HG02571 (cell line): ENCODE measurements around the gene NNMT.

Experiments
- ATAC-seq: cut with Tn5 transposase; IDR thresholded peaks from one replicate; pipeline ENCODE4 v1.9.1; 2021; ENCODE audit warnings: mild to moderate bottlenecking, moderate library complexity; ENCODE audit not compliant: unreplicated experiment

The NNMT gene

DNA sequence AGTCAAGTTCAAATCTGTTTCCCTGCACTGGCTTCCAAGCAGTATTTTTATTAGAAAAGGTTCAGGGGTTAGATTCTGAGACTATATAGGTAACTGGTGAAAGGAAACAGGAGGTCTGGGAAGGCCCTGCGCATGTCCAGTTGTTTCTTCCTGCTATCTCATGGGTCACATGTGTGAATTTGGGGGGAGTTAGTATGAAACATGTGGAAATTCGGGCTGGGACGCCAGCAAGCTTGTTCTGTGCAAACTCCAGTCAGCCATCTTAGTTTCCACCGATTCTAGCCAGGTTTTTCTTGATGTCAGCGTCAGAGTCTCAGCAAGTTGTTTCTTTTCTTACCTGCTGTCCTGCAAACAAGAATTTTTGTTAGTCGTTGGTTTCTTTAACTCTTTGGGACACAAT is 46.8 kb downstream of the NNMT start:
- ATAC-seq, result no peak

DNA sequence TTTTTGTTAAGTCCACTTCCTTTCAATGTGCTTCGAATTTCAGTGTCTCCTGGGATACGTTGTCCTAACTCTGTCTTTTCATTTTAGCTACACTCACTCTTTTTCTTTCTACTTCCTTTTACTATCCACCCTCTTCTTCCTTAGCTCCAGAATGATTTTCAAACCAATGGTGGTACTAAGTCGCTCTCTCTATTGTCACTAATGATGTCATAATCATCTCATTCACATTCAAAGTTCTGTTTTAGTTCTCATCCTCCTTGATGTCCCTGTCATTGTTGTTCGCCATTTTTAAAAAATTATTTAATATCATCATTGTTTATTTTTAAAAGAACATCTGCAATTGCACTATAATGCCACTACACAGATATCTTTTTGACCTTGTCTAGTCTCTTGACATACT is 47.3 kb downstream of the NNMT start:
- no peak for ATAC-seq

DNA sequence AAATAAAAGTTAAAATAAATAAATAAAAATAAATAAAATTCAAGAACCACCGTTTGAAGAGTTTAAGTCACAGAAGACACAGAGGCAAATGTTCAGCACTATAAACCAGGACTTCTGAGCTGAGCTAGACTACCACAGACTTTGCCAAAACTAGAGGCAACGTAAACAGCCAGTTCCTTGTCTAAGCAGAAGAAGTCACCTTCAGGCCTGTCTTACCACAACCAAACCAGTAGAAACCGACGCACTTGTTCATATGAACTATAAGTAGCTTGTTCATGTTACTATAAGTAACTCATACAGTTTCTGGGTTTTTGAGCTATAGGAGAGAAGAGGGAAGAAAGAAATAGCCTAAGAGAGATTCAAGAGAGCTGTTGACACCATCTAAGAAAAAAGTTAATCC is 48.3 kb downstream of the NNMT start:
- ATAC-seq, result no peak

DNA sequence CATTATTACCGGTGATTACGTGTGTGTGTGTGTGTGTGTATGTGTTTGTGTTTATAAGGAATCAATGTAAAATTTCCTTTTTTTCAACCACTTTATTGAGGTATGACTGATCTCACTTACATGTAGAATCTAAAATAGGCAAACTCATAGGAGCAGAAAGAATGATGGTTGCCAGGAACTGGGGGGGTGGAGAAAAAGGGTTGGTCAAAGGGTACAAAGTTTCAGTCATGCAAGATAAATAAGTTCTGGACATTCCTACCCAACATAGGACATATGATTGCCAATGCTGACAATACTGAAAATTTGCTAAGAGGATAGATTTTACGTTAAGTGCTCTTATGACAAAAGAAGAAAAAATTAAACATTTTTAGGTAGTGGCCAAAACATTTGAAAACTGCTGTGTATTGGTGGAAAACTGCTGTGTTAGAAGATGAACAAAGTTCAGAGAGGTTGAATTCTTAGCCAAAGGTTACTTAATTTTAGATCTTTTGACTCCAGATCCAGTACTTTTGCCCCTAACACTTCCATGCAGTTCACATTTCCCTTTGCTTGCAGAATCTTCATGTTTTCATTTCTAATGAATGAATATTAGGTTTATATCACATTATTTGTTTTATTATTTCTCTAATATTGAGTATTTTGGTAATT is 49.5 kb downstream of the NNMT start:
- no peak for ATAC-seq

DNA sequence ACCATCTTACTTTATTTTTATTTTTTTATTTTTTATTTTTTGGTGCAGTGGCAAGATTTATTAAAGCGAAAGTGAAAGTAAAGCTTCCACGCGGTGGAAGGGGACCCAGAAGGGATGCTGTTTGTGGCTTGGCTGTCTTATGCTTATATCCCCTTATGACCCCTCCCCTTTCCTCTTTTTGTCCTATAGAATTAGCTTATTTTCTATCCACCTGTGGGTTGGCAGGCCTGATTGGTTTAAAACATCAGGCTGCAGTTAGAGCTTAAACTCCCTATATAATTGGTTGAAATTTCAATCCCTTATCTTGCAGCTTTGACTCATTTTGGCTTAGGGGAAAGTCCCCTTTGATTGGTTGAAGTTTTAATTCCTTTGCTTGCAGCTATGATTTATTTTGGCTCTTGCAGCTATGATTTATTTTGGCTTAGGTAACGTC is 50.5 kb downstream of the NNMT start:
- no peak for ATAC-seq

DNA sequence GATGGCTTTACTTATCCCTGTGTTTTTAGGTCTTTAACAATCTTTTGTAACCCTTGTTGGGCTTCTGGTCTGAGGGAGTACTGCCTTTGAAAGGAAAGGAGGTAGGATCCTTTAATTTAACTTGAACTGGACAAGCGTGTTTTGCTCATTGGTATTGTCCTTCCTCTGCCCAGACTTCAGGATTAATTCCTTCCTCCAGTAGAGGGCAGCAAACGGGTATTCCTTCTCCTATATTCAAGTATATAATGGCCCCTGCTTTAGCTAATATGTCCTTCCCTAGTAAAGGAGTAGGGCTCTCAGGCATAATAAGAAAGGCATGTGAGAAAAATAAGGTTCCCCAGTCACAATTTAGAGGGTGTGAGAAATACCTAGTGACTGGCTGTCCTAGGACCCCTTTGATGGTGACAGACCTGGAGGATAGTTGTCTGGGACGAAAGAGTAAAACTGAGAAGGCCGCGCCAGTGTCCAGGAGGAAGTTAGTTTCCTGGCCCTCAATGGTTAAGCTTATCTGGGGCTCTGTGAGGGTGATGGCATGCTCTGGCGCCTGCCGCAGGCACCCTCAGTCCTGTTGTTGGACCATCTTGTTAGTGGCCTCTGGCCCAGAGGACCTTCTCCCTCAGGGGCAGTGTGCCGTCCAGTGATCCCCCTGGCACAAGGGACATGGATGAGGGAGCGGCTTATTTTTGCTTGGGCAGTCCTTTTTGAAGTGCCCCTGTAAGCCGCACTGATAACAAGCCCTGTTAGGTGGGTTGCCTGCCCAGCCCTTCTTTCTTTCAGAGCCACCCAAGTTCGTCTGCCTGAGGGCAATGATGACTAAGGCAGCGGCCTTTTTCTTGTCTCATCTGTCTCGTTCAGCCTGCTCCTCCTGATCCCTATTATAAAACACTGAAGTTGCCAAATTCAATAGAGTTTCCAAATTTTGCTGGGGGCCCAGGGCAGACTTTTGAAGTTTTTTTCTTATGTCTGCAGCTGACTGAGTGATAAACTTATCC is 52.3 kb downstream of the NNMT start:
- no peak for ATAC-seq

DNA sequence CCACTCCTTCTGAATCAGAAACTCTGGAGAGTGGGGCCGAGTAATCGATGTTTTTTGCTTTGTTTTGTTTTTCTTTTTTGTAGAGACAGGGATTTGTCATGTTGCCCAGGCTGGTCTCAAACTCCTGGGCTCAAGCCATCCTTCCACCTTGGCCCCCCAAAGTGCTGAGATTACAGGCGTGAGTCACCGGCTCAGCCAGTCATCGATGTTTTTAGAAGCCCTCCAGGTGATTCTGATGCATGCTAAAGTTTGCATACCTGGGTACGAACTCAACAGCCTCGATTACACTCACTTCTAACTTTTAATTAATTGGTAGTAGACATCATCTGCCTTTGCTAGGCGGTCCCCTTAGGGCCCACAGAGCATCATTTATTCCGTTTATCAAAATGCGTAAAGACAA is 53.8 kb downstream of the NNMT start:
- no peak for ATAC-seq

DNA sequence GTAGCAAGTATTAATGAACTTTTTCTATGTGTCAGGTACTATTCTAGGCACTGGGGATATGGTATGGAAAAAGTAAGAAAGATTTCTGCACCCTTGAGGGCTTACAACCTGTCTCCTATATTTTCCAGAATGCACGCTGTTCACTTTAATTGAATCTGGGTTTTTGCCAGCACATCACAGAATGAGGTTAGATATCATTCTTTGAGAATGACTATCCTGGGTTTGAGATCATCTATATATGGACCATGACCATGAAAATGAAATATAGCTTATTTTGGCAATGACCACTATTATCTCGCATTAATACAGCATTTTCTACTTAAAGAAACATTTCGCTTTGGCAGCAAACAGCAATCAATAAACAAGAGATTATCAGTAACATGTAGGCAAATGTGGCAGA is 57.2 kb downstream of the NNMT start:
- ATAC-seq, result no peak

DNA sequence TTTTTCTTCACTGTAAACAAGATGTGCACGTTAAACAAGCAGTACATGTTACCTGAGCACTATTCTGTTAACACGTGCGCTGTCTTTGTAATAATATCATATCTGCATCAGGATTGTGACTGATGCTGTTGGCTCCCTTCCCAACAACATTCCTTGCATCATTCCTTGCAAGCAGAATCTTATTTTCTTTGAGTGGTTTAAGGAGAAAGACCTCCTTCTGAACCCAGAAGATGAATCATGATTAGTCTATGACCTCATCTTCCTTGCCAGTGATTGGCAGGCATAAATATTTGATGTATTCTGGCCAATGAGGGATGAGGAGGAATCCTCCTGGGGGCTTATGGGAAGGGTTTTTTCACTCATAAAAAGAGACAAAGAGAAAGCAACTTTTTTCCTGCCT is 57.9 kb downstream of the NNMT start:
- ATAC-seq, result no peak

DNA sequence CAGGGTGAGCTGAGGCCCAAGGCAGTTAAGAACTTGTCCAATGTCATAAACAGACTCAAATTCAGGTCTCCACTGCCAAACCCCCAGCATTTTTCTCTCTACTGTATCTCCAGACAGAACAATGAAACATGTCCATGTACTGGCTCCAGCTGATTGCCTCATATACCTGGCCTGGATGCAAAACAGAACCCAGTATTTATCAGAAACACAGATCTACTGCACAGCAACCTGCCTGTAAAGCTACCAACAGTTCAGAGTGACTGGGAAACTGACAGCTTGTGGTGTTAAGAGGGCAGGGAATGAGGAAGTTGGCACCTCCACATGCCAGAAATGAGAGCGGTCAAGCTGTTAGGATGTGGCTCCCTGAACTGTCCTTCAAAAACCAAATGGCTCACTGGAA is 62.5 kb downstream of the NNMT start:
- no peak for ATAC-seq

DNA sequence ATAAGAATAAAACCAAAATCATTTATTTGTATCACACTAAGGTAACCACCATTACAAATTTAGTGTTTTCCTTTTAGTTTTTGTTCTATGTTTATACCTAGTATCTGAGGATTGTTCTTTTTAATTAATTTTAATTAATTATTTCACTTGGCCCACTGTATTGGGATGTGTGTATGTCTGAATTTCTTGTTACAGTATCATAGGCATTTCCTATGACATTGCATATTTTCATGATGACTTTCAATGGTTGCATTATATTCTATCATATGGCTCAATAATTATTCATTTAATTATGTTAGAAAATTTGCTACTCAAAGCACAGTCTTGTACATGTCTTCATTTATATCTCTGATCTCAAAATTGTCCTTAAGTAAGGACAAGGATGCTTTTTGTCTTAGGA is 63.1 kb downstream of the NNMT start:
- ATAC-seq, result no peak

DNA sequence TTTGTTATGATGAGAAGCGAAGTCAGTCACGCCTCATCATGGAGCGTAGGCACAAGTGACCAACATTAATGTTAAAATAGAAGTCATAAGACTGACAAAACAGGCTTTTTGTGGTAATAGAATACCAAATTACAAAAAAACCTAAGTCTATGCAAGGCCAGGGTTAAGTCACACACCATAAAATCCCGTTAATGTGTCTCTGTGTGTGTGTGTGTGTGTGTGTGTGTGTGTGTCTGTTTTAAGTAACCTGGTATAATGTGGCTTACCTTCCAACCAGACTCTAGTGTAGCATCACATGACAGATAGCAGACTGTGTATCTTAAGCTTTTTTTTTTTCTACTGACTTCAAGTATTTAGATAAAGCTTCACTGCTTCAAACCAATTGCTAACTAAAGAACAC is 66.1 kb downstream of the NNMT start:
- no peak for ATAC-seq

DNA sequence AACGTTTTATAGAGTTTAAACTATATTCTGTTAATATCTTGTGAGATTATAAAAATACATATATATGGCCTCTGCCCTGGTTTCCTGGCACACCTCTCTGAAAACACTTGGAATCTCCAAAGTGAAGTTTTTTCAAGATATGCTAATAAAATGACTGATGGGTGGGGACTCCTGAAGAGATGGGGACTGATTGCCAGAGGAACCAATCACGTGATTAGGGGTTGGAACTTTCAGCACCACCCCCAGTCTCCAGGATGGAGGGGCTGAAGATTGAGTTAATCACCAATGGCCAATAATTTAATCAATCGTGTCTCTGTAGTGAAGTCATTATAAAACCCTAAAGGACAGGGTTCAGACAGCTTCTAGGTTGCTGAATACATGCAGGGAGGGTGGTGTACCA is 66.8 kb downstream of the NNMT start:
- no peak for ATAC-seq
